Glomerular endothelial cell (primary cell): ENCODE results near the gene MAU2. TPM values are rescaled to one million over a fixed set of nuclear protein-coding genes. Genes with fewer than 3 reads are reported as not detected.
A peak's percentile ranks its signal among the peaks of the same experiment; 100 is the strongest.
"Not testable (repeated sequence)": the region's sequence is repeated elsewhere in the genome, so short reads cannot be mapped to it uniquely, and the experiment has no call there.

Experiments
- DNase-seq: peaks from one replicate; pipeline ENCODE4 v3.0.0-alpha.2; 2011; ENCODE audit warnings: low read depth, low spot score; ENCODE audit errors: extremely low read depth
- total RNA-seq: library from RNA; depleted of rRNA; stranded (reverse); fragments of >200 nt; gene quantifications from 2 replicates; pipeline ENCODE4 v1.2.3, GENCODE V29; 2015

MAU2 gene
- total RNA-seq, 1 donor from 2014 or later = 46.0 TPM

DNA sequence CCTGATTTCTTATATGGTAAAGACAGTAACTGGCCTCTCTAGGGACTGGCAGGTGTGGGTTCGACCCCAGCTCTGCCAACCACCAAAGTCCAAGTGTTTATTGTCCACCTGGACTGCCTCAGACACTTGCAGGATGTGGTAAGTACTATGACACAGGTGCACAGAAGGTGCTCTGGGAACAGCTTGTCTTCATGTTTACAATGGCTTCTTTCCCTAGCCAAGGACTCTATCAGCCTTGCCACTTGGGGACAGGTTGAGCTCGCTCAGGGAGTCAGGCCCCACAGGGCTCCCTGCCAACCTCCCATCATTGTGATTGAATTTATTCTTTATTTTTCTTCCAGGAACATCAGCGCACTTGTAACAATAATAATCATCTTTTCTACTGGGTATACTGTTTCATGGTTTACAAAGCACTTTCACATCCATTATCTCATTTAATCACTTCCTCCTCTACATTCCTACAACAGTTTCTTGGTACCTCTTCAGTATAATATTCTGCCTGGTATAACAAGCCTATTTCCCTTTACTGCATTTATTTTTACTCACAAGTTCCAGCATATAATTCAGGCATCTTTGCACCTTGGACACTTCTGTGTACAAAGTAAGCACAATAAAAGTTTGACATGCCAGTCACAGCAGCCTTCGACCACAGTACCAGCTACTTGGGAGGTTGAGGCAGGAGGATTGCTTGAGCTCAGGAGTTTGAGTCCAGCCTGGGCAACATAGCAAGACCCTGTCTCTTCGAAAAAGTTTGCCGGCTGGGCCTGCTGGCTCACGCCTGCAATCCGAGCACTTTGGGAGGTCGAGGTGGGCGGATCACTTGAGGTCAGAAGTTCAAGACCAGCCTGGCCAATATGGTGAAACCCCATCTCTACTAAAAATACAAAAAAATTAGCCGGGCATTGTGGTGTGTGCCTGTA lies 60.6 kb downstream of the MAU2 start:
- no peak for DNase-seq

DNA sequence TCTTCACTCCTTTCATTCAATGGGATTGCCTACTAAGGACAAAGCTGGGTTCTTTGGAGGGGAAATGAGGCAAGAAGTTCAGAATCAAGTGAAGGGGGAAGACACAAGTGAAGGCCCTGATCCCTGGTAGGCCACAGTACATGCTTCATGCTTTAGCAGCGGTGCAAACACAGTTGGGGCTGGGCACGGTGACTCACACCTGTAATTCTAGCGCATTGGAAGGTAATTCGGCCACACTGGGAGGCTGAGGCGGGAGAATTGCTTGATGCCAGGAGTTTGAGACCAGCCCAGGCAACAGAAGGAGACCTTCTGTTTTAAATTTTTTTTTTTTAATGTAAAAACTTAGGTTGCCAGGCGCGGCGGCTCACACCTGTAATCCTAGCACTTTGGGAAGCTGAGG lies 61.5 kb downstream of the MAU2 start:
- no peak for DNase-seq

DNA sequence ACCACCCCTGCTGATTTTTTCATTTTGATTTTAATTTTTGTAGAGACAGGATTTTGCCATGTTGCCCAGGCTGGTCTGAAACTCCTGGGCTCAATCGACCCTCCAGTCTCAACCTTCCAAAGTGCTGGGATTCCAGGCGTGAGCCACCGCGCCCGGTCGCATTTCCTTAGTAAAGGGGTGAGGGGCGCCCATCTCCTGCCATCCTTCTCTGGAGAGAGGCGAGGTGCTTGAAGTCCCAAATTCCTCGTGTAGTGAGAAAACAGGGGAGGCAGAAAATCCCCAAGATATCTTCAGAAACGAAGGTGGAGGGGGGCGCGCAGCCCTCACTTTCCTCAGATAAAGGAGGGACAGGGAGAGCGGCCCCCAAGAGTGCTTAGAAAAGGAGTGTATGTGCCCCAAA lies 63.9 kb downstream of the MAU2 start:
- DNase-seq = no peak

DNA sequence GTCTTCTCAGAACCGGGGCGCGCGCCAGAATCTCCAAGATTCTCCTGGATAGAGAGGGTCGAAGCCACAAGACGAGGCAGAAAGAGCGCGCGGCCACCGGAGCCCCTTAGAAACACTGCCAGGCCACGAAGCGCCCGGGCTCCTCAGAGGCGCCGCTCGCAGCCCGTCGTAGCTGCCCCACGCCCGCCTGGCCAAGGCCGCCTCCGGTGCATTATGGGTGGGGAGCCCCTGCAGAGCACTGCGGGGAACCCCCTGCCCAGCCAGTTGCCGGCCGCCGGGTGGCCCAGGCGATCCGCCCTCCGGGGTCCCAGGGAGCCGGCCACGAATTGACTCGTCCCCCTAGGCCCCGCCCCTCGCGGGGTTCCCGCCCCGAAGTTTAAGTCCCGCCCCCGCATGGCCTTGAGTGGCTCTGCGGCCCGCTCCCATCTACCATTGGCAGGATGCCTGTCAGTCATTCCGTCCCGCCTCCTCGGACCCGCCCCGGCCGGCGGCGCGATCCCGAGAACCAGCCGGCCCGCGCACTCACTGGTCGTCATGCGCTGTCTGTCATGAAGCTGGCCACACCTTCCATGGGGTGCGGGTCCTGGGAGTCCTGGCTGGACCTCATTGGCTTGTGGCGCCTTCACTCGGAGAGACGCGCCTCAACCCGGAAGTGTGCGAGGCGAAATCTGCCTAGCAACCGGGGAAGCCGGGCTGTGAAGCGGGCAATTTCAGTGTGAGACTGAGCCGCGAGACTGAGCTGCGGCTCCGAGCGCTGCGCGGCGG lies 64.7 kb downstream of the MAU2 start:
- peak; percentile 90 for DNase-seq

DNA sequence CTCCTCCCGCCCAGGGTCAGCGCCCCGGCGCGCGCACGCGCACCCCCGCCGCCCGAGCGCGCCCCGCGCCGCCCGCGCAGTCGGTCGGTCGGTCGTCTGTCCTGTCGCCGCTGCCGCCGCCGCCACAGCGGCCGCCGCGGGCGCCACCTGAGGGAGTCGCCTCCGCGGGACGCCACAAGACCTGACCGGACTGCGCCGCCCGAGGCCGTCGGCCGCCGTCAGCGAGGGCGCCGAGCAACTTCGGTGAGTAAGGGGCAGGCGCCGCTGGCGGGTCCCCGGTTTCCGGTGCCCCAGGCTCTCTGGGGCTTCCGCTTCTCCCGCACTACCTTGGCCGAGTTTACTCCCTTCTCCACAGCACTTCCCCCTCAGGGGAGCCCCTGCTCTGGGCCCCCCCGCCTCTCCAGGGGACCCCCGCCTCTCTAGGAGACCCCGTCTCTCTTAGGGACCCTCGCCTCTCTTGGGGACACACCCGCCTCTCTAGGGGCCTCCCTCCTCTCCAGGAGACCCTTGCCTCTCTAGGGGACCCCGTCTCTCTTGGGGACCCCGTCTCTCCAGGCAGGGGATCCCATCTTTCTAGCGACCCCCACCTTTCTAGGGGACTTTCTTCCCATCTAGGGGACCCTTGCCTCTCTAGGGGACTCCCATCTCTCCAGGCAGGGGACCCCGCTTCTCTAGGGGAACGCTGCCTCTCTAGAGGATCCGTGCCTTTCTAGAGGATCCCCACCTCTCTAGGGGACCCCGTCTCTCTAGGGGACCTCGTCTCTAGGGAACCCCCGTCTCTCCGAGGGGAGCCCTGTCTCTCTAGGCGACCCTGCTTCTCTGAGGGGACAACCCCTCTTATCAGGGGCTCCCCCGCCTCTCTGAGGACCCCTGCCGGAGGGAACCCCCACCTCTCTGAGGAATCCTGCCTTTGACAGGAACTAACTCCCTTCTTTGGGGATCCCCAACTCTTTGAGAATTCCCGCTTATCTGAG lies 65.6 kb downstream of the MAU2 start:
- DNase-seq = no peak

DNA sequence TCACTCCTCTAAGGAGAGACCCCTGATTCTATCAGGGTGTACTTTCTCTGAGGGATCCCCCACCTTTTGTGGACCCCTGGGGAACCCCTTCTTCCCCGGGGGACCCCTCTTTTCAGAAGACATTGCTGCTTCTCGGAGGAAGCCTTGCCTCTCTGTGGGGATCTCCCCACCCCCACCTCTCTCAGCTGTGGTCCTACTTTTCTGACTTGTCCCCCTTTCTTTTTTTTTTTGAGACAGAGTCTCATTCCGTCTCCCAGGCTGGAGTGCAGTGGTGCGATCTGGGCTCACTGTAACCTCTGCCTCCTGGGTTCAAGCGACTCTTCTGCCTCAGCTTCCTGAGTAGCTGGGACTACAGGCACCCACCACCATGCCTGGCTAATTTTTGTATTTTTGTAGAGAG lies 66.5 kb downstream of the MAU2 start:
- DNase-seq = no peak

DNA sequence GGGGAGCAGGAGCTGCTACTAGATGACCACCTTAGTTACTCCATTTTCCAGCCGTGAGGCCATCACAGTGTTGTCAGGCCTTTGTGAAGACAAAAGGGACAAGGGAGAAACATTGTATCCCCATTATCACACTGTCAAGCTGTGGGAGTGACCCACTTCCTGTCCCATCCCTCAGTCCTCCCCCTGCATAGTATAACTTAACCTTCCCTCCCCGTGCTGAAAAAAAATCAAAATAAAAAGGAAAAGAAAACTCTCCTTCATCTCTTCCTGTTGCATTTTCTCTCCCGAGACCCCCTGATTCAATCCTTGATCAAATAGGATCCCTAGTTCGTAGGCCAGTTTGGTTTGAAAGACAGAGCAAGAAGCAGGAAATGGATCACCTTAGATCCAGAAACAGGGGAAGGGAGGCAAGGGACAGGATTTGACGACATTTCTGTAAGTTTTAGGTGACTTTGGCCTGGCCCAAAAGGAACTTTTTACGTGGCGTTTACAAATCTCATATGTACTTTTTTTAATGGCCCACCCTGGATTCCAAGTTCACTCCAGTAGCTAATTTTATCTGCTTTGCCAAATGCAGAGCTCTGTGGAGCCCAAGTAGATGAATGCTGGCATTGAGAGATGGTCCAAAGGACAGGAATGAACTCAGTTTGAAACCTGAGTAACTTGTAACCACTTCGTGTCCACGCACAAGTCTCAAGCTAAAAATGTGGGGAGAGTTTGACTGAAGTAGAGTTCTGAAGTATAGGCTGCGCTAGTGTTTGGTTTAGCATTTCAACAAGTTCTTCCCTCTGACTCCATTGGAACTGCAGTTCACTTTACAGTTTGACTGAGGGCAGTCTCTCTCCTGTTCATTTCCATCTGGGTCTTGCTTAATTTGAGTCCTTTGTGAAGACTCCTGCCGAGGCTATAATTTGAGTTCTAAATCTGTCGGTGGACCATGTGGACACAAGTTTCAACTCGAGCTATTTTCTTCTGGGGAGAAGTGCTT lies 68.2 kb downstream of the MAU2 start:
- no peak for DNase-seq

DNA sequence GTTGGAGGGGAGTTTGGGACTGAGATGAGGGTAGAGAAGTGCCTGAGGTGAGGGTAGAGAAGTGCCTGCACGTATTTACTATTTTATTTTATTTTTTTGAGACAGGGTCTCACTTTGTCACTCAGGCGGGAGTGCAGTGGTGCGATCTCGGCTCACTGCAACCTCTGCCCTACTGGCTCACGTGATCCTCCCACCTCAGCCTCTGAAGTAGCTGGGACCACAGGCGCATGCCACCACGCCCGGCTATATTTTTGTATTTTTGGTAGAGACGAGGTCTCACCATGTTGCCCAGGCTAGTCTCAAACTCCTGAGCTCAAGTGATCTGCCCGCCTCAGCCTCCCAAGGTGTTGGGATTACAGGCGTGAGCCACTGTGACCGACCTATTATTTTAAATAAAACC lies 69.1 kb downstream of the MAU2 start:
- not testable (repeated sequence) for DNase-seq

DNA sequence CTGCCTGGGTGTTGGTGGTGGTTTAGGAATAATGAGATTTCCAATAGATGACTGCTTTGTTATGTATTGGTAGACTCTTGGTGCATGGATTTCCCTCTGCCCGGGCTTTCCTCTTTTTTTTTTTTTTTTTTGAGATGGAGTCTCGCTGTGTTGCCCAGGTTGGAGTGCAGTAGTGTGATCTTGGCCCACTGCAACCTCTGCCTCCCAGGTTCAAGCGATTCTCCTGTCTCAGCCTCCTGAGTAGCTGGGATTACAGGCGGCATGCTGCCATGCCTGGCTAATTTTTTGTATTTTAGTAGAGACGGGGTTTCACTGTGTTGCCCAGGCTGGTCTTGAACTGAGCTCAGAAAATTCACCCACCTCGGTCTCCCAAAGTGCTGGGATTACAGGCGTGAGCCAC lies 73.7 kb downstream of the MAU2 start:
- not testable (repeated sequence) for DNase-seq

DNA sequence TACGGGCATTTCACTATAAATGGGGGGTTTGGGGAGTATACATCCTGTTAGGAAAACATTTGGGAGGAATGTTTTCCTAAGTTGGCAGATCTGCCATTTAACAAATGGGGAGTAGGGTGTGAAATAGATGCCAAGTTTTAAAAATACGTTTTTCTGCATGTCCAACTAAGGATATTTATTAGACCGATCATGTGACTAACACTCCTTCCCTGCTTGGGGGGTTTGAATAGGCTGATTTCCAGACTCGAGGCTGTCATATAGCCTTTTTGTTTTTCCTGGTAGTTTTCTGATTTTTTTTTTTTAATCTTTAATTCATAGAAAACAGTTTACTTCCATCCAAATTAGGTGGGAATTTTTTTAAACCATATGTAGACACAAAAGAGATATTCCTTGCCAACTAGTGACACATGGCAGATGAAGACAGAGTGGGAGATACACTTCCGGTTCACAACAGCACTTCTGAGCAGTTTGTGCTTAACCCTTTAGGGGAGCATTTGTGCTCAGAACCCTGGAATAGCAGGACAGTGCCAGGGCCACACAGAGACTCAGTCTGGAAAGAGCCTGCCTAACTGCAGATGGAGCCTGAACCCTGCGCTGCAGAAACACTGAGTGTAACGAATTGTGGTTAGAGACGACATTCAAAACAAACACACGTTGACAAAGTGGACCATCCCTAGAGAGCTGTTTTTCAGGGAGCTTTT lies 79.3 kb downstream of the MAU2 start:
- no peak for DNase-seq

DNA sequence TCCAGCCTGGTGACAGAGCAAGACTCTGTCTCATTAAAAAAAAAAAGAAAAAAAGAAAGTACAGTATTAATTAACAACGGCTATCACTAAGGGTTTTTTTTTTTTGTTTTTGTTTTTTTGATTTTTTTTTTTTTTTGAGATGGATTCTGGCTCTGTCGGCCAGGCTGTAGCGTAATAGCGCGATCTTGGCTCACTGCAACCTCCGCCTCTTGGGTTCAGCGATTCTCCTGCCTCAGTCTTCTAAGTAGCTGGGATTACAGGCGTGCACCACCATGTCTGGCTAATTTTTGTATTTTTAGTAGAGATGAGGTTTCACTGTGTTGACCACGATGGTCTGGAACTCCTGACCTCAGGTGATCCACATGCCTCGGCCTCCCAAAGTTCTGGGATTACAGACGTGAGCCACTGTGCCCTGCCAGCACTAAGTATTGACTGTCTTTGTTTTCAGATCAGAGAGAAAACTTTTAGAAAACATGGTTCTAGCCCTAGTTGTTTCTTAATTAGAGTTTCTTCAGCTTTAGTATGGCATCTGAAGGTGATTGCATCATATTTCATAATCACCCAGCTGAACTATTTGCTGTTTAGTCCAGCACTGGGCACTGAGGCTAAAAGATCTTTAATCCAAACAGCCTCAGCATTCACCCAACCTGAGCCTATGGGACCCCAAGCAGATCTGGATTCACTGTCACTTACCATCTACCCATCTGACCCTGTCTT lies 82.2 kb downstream of the MAU2 start:
- DNase-seq = no peak

DNA sequence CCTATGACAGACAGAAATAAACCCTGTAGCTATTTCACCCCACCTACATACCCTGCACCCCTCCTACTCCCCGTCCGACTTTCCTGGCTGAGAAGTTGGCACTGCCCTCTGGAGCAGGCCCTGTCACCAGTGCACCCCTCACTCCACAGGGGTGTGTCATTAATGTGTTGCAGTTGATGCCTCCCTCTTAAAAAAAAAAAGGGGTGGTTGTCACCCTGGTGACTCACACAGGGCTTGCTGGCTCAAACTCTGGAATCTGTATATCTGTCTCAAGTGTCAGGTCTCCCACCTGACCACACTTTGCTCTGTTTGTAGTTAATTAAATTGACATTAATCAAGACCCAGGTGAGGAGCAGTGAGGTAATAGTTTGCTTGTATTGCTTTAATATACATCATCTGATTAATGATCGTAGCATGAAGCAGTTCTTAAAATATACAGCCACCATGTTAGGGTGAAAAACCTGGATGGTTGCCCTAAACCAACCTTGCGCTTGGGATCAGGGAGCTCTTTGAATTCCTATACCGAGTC lies 82.8 kb downstream of the MAU2 start:
- no peak for DNase-seq

DNA sequence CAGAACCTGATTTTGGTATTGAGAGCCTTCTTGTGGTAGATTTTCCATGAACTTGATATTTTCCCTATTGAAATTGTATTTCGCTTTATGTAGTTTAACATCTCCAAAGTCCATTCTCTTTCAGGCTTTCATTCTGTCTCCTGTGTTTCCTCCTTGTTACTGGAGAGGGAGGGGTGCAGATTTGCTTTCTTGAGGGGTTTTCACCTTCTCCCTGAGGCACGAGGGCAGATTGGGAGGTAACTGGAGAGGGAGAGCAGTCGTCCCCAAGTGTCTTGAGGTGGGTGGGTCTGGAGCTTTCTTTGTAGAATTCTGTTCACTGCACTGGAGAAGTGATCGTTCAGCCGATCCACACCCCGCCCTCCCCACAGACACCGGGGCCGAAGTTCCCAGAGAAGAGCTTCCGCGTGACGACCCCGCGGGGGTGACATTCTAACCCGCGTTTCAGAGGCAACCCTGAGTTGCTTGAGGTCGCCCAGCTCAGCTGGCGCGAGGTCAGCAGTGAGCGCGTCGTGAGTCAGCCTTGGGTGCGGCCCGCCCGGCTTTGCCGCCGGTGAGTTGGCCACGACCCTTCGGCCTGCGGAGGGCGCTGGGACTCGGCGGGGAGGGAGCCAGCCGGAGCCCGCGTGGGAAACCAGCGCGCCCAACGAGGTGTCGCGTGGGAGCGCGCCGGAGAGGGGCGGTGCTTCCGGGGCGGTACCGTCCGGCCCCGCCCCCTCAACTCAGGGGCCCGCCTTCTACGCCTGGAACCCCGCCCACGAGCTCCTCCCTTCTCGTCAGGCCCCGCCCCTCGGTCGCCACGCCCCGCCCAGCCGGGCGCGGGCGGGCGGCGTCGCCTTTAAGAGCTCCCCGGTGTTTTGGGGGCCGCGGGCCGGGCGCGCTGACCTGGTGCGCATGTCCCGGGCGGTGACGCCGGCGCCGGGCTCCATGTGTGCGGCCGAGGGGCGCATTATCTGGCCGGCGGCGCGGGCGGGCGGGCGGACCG lies 84.5 kb downstream of the MAU2 start, which contains the start of gene GATAD2A:
TSS of gene GATAD2A (plus strand) at position 797 of the 982 bp plus-strand sequence. CDS start 59,671 bp downstream, outside the sequence.
- DNase-seq = no peak

DNA sequence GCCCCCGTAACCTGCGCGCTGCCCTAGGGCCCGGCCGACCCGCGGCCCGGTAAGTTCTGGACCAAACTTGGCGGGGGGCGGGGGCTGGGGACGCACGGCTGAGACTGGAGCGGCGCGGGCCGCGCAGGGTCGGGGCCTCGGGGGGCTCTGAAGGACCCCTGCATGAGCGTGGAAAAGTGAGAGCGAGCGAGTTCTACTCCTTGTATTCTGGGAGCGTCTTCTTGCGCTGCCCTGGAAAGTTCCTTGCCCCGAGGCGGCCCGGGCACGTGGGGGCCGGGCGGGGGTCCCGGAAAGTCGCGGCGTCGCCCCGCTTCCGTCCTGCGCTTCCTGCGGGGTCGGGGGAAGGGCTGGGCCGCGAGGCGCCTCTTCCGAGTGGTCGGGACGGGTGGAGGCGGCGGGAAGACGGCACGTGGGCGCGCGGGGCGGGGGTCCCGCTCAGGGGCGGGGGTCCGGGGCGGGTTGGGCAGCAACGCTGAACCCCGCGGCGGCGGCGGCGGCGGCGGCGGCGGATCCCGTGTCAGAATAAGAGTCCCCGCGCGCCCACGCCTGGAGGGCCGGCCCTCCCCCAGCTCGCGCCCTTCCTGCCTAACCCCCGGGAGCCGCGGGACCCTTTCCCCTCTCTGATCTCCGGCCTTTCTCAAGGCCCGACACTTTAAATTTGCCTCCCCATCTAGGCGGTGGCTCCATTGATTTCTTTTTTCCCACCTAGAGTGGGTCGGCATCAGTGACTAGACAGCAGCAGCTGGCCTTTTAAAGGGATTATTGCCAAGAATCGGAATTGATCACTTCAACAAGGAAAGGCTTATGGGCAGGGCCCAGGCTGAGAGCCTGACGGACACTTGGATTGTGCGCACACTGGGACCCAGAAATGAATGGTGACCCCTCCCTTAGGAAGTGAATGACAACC lies 85.6 kb downstream of the MAU2 start:
- no peak for DNase-seq

DNA sequence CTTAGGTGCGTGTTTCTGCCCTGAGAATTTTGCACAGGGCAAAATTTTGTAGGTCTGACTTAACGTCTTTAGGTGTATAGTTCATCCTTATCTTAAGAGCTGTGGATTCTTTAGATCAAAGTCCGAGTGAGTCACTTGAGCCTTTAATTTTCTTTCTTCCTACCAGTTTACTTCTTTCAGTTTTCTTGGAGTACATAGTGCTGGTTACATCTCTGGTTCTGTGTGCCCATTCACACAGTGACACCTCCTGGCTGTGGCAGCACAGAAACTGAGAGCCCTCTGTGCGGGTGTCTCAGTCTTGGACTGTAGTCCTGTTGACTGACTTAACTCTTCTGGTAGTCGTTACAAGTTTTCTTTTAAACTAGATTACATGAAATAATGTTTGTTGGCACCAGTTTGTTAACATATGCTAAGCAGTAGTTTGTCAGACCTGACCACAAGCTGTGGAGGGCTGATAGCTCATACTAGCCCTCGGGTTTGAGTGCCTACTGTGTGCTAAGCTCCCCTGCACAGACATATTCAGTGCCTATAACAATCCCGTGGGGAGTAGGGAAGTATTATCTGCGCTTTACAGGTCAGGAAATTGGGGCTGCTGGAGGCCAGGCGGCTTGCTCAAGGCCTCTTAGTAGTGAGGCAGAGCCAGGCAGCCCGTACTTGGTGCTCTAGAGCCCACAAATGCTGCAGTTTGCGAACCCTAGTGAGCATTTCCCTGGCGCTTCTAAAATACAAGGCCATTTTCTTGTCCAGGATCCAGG lies 86.4 kb downstream of the MAU2 start:
- no peak for DNase-seq
